HG03457 (cell line): Measurements from ENCODE around the gene MLYCD.

Experiments used
- ATAC-seq: cut with Tn5 transposase; IDR thresholded peaks from one replicate; pipeline ENCODE4 v1.9.1; 2021; ENCODE audit warnings: moderate number of reproducible peaks; ENCODE audit not compliant: unreplicated experiment

The MLYCD gene

GRCh38 chr16:83898463-83899271 is at the start of gene MLYCD:
Gene MLYCD (plus strand): TSS chr16:83899115. CDS start chr16:83899145, 30 bp downstream.
- ATAC-seq = peak; percentile 74

- no peak for ATAC-seq
Observed at GRCh38 chr16:83849421-83849820, 49.5 kb upstream of the MLYCD start.

- no peak for ATAC-seq
Observed at GRCh38 chr16:83850947-83851346, 48.0 kb upstream of the MLYCD start.

GRCh38 chr16:83851473-83851872 is 47.4 kb upstream of the MLYCD start:
- ATAC-seq = no peak

- ATAC-seq = no peak
Observed at GRCh38 chr16:83852774-83853173, 46.1 kb upstream of the MLYCD start.

GRCh38 chr16:83853834-83854233 is 45.1 kb upstream of the MLYCD start:
- no peak for ATAC-seq

GRCh38 chr16:83854420-83854819 is 44.5 kb upstream of the MLYCD start:
- no peak for ATAC-seq

- no peak for ATAC-seq
Observed at GRCh38 chr16:83856792-83857191, 42.1 kb upstream of the MLYCD start.

GRCh38 chr16:83859265-83859664 is 39.6 kb upstream of the MLYCD start:
- ATAC-seq = no peak

- ATAC-seq = no peak
Observed at GRCh38 chr16:83862661-83863060, 36.3 kb upstream of the MLYCD start.

GRCh38 chr16:83863682-83864081 is 35.2 kb upstream of the MLYCD start:
- ATAC-seq = no peak

- ATAC-seq = no peak
Observed at GRCh38 chr16:83870830-83871229, 28.1 kb upstream of the MLYCD start.

GRCh38 chr16:83878838-83879237 is 20.1 kb upstream of the MLYCD start:
- no peak for ATAC-seq

GRCh38 chr16:83882163-83882885 is 16.6 kb upstream of the MLYCD start:
- ATAC-seq = no peak

- no peak for ATAC-seq
Observed at GRCh38 chr16:83886199-83886971, 12.5 kb upstream of the MLYCD start.

GRCh38 chr16:83887080-83887479 is 11.8 kb upstream of the MLYCD start:
- no peak for ATAC-seq

- ATAC-seq = no peak
Observed at GRCh38 chr16:83887564-83887963, 11.4 kb upstream of the MLYCD start.

GRCh38 chr16:83888672-83889044 is 10.3 kb upstream of the MLYCD start:
- ATAC-seq = no peak

- no peak for ATAC-seq
Observed at GRCh38 chr16:83890359-83890758, 8.6 kb upstream of the MLYCD start.

GRCh38 chr16:83891742-83892141 is 7.2 kb upstream of the MLYCD start:
- no peak for ATAC-seq

GRCh38 chr16:83895243-83895642 is 3.7 kb upstream of the MLYCD start:
- ATAC-seq = no peak

GRCh38 chr16:83895942-83896341 is 3.0 kb upstream of the MLYCD start:
- ATAC-seq = no peak
